ENCODE measurements around the gene ISOC2.
A peak's percentile ranks its signal among the peaks of the same experiment; 100 is the strongest.

The ISOC2 gene

GRCh38 chr19:55442372-55442961 lies 19.0 kb downstream of the ISOC2 start:
- no peak for TF ChIP-seq CTCF (IDR thresholded peaks at IDR 0.05; ENCODE audit: low read length, missing control alignments)
- DNase-seq (ENCODE audit: low read depth), result no peak
- H3K4me3 ChIP-seq (replicated peaks; ENCODE audit: low read depth, low read length), result no peak overlapping the region

- no peak for DNase-seq (ENCODE audit: low read depth)
- H3K4me3 ChIP-seq (replicated peaks; ENCODE audit: low read depth, low read length), result no peak overlapping the region
- no peak for TF ChIP-seq CTCF (IDR thresholded peaks at IDR 0.05; ENCODE audit: low read length, missing control alignments)
These were observed 19.6 kb downstream of the ISOC2 start for GRCh38 chr19:55441692-55442321.

GRCh38 chr19:55441319-55441691 lies 20.1 kb downstream of the ISOC2 start:
- TF ChIP-seq CTCF (IDR thresholded peaks at IDR 0.05; ENCODE audit: low read length, missing control alignments), result no peak
- no peak overlapping the region for H3K4me3 ChIP-seq (replicated peaks; ENCODE audit: low read depth, low read length)
- no peak for DNase-seq (ENCODE audit: low read depth)

- no peak overlapping the region for H3K4me3 ChIP-seq (replicated peaks; ENCODE audit: low read depth, low read length)
- DNase-seq (ENCODE audit: low read depth), result no peak
- no peak for TF ChIP-seq CTCF (IDR thresholded peaks at IDR 0.05; ENCODE audit: low read length, missing control alignments)
These were observed 20.9 kb downstream of the ISOC2 start for GRCh38 chr19:55440411-55441105.

GRCh38 chr19:55439052-55439451 lies 22.4 kb downstream of the ISOC2 start:
- no peak overlapping the region for H3K4me3 ChIP-seq (replicated peaks; ENCODE audit: low read depth, low read length)
- no peak for TF ChIP-seq CTCF (IDR thresholded peaks at IDR 0.05; ENCODE audit: low read length, missing control alignments)

GRCh38 chr19:55437410-55437809 lies 24.0 kb downstream of the ISOC2 start:
- H3K4me3 ChIP-seq (replicated peaks; ENCODE audit: low read depth, low read length), result no peak overlapping the region
- no peak for TF ChIP-seq CTCF (IDR thresholded peaks at IDR 0.05; ENCODE audit: low read length, missing control alignments)
- DNase-seq (ENCODE audit: low read depth), result peak; percentile 73

More at GRCh38 chr19:55439052-55439451, 22.4 kb downstream of the ISOC2 start:
- no peak for DNase-seq (ENCODE audit: low read depth)
